WTC11 (cell line): ENCODE results near the gene FANCD2. TPM values are rescaled to one million over a fixed set of nuclear protein-coding genes. Genes with fewer than 3 reads are reported as not detected.

Experiments used
- ATAC-seq: fragments of 200-7000 bp; cut with Tn5 transposase; 2 replicates; pipeline ENCODE4 v1.10.0; 2021; ENCODE audit warnings: mild to moderate bottlenecking, moderate library complexity
- CTCF ChIA-PET: fragments of 300-600 bp; sonication (Branson Sonifier 250); formaldehyde crosslinking; loops from one replicate; lab custom pipeline; 2021; ENCODE audit warnings: antibody characterized with exemption; lab: Charles Lee
- POLR2A ChIA-PET: fragments of 350-600 bp; sonication (Branson Sonifier 250); formaldehyde crosslinking; loops from one replicate; lab custom pipeline; 2021; ENCODE audit warnings: antibody characterized with exemption; lab: Charles Lee
- DNase-seq: peaks from one replicate; pipeline ENCODE4 v3.0.0; 2021; ENCODE audit warnings: low spot score
- H3K27ac Mint-ChIP-seq: 2 replicates; pipeline ENCODE4 v1.8.0; 2021; ENCODE audit warnings: mixed read lengths
- H3K27me3 Mint-ChIP-seq: 2 replicates; pipeline ENCODE4 v1.8.0; 2021; ENCODE audit warnings: low read depth, mild to moderate bottlenecking, moderate library complexity, mixed read lengths
- H3K36me3 Mint-ChIP-seq: 2 replicates; pipeline ENCODE4 v1.8.0; 2021; ENCODE audit warnings: mixed read lengths
- H3K4me1 Mint-ChIP-seq: 2 replicates; pipeline ENCODE4 v1.8.0; 2022; ENCODE audit warnings: mixed read lengths
- H3K4me3 Mint-ChIP-seq: 2 replicates; pipeline ENCODE4 v1.8.0; 2021; ENCODE audit warnings: mild to moderate bottlenecking, moderate library complexity, mixed read lengths
- H3K9me3 Mint-ChIP-seq: 2 replicates; pipeline ENCODE4 v1.8.0; 2021; ENCODE audit warnings: mixed read lengths
- ATF1 ChIP-seq: sonication (generic); formaldehyde crosslinking; IDR thresholded peaks from 2 replicates; pipeline ENCODE4 v1.8.1; 2023; ENCODE audit warnings: mild to moderate bottlenecking, moderate library complexity, missing genetic modification reagents
- ATF2 ChIP-seq: sonication (generic); formaldehyde crosslinking; IDR thresholded peaks from 2 replicates; pipeline ENCODE4 v1.8.1; 2022; ENCODE audit warnings: low read depth, missing genetic modification reagents, borderline replicate concordance
- ATF3 ChIP-seq: sonication (generic); formaldehyde crosslinking; conservative IDR thresholded peaks from 2 replicates; pipeline ENCODE4 v1.8.1; 2022; ENCODE audit warnings: mild to moderate bottlenecking, missing genetic modification reagents
- ATF6 ChIP-seq: sonication (generic); formaldehyde crosslinking; IDR thresholded peaks from 2 replicates; pipeline ENCODE4 v1.8.1; 2023; ENCODE audit warnings: mild to moderate bottlenecking, missing genetic modification reagents
- CTCF ChIP-seq: fragments of 200-600 bp; IDR thresholded peaks from 2 replicates; pipeline ENCODE4 v1.8.0; 2022; ENCODE audit warnings: antibody characterized with exemption
- E2F4 ChIP-seq: sonication (generic); formaldehyde crosslinking; IDR thresholded peaks from 2 replicates; pipeline ENCODE4 v1.8.1; 2022; ENCODE audit warnings: low read depth, mild to moderate bottlenecking, moderate library complexity, missing genetic modification reagents, borderline replicate concordance
- ELF4 ChIP-seq: sonication (generic); formaldehyde crosslinking; IDR thresholded peaks from 2 replicates; pipeline ENCODE4 v1.8.1; 2022; ENCODE audit warnings: low read depth, mild to moderate bottlenecking, moderate library complexity, missing genetic modification reagents
- EMX1 ChIP-seq: fragments of 250-450 bp; sonication (Bioruptor Pico); IDR thresholded peaks from 2 replicates; pipeline ENCODE4 v1.8.0; 2021; ENCODE audit warnings: mild to moderate bottlenecking
- HMGXB4 ChIP-seq: sonication (generic); formaldehyde crosslinking; IDR thresholded peaks from 2 replicates; pipeline ENCODE4 v1.8.1; 2023; ENCODE audit warnings: mild to moderate bottlenecking, moderate library complexity, missing genetic modification reagents
- IRF1 ChIP-seq: sonication (generic); formaldehyde crosslinking; IDR thresholded peaks from 2 replicates; pipeline ENCODE4 v1.8.0; 2023; ENCODE audit warnings: missing genetic modification reagents
- JAZF1 ChIP-seq: fragments of 250-450 bp; sonication (Bioruptor Pico); IDR thresholded peaks from 2 replicates; pipeline ENCODE4 v1.9.0; 2021; ENCODE audit warnings: moderate library complexity, mild to moderate bottlenecking, inconsistent platforms
- JUN ChIP-seq: sonication (generic); formaldehyde crosslinking; IDR thresholded peaks from 2 replicates; pipeline ENCODE4 v1.8.0; 2023; ENCODE audit warnings: mild to moderate bottlenecking, missing genetic modification reagents
- total RNA-seq: library from RNA; stranded (reverse); gene quantifications from 3 replicates; pipeline ENCODE4 v1.2.3, GENCODE V29; 2021

The FANCD2 gene
- total RNA-seq, 1 experiment from 2014 or later = 69.6 TPM

GRCh38 chr3:10012106-10012505, 14.1 kb upstream of the FANCD2 start:
- peaks cover 20% of the 10 kb centered on the region for H3K4me1 Mint-ChIP-seq
- peaks cover 24% of the 10 kb centered on the region for H3K27me3 Mint-ChIP-seq
- H3K27ac Mint-ChIP-seq = no peak overlapping the region
- POLR2A ChIA-PET = interaction anchor here (2.0 kb wide), 1 partner anchor 14 kb away, joined by 10 read pairs; the partner anchor contains the start of gene FANCD2
- DNase-seq = no peak
- H3K4me3 Mint-ChIP-seq = no peak overlapping the region; the same call in 1 of the 2 replicates
- TF ChIP-seq IRF1 = no peak
- no peak for TF ChIP-seq ATF2
- TF ChIP-seq HMGXB4 = no peak
- TF ChIP-seq ATF1 (CRISPR knock-in tag) = no peak
- TF ChIP-seq EMX1 (CRISPR knock-in tag) = no peak
- no peak for TF ChIP-seq ATF3 (CRISPR knock-in tag)
- TF ChIP-seq, all 79 proteins: peak for 0
- H3K36me3 Mint-ChIP-seq = no peaks in the 10 kb centered on the region
- ATAC-seq = no peak
- H3K9me3 Mint-ChIP-seq = no peaks in the 10 kb centered on the region
- CTCF ChIA-PET = interaction anchor here (1.0 kb wide), 1 partner anchor 65 kb away, joined by 3 read pairs; no protein-coding TSS in a partner anchor

GRCh38 chr3:10015461-10015904, 10.8 kb upstream of the FANCD2 start:
- DNase-seq = no peak
- CTCF ChIA-PET = interaction anchor here (1.1 to 1.5 kb wide), 2 partner anchors 69 to 211 kb away, joined by 3 to 6 read pairs; no protein-coding TSS in a partner anchor
- TF ChIP-seq JAZF1 (CRISPR knock-in tag) (no peak), E2F4 (CRISPR knock-in tag) (no peak), JUN (CRISPR knock-in tag) (no peak), CTCF (no peak), ELF4 (CRISPR knock-in tag) (no peak), ATF6 (CRISPR knock-in tag) (no peak)
- TF ChIP-seq, all 79 proteins: peak for 0
- H3K9me3 Mint-ChIP-seq = no peaks in the 10 kb centered on the region
- no peak overlapping the region for H3K27ac Mint-ChIP-seq
- no peak overlapping the region for H3K4me3 Mint-ChIP-seq
- peaks cover under 1% of the 10 kb centered on the region for H3K36me3 Mint-ChIP-seq
- POLR2A ChIA-PET = no interaction called here
- peaks cover under 1% of the 10 kb centered on the region for H3K4me1 Mint-ChIP-seq
- no peak for ATAC-seq
- H3K27me3 Mint-ChIP-seq = peaks cover 15% of the 10 kb centered on the region
